ENCODE results near the gene ADGRB3. TPM values are rescaled to one million over a fixed set of nuclear protein-coding genes. Genes with fewer than 3 reads are reported as not detected.
A peak's percentile ranks its signal among the peaks of the same experiment; 100 is the strongest.

ADGRB3 gene
- polyA plus RNA-seq, 3 donors: 0.04 to 0.23 (median 0.05) TPM

GRCh38 chr6:68632734-68633133 lies 2.3 kb upstream of the ADGRB3 start:
- peaks cover 27% of the 10 kb centered on the region in 2 donors for H3K4me1 ChIP-seq (ENCODE audit: control insufficient read depth in 1 of 2, insufficient read depth in 2 of 2, low read length in 2 of 2)
- H3K27me3 Mint-ChIP-seq (ENCODE audit: low read depth in 3 of 3): peaks cover 32 to 57% (median 52%) of the 10 kb centered on the region in 3 donors
- H2AFZ ChIP-seq (ENCODE audit: insufficient read depth, low read depth, low read length, poor library complexity, severe bottlenecking): no peak overlapping the region
- peaks cover 47% of the 10 kb centered on the region for H3K4me1 Mint-ChIP-seq
- H3K36me3 ChIP-seq (replicated peaks in 1 of 2; ENCODE audit: control insufficient read depth in 1 of 2, insufficient read depth in 2 of 2, low read length in 2 of 2): no peaks in the 10 kb centered on the region
- H3K79me2 ChIP-seq (ENCODE audit: insufficient read depth, low read length): no peaks in the 10 kb centered on the region
- H3K9ac ChIP-seq (ENCODE audit: insufficient read depth, low read length, poor library complexity, severe bottlenecking): no peak overlapping the region
- no peak for TF ChIP-seq CTCF (IDR thresholded peaks at IDR 0.05)
- H3K9me3 ChIP-seq (replicated peaks in 1 of 2; ENCODE audit: control insufficient read depth in 1 of 2, insufficient read depth in 1 of 2, low read length in 2 of 2): no peaks in the 10 kb centered on the region
- H3K9me3 Mint-ChIP-seq: peaks cover 0 to 13% (median 0%) of the 10 kb centered on the region in 7 donors
- peak overlapping the region in 1 of 2 donors; percentile 97 for H3K4me3 Mint-ChIP-seq
- H3K4me3 ChIP-seq (replicated peaks in 1 of 3; ENCODE audit: low read depth in 2 of 3, low read length in 3 of 3): peak overlapping the region in 1 of 3 experiments; percentile 87
- peak in 2 of 3 donors; percentile 26 to 41 for DNase-seq
- intact Hi-C loops (cut with micrococcal nuclease): no loop called here
- no CpG with 5 or more reads among the region's 3 CpGs for WGBS (ENCODE audit: insufficient coverage)
- H4K20me1 ChIP-seq (ENCODE audit: insufficient read depth, low read length): no peaks in the 10 kb centered on the region
- no peak overlapping the region for H3K27ac ChIP-seq (ENCODE audit: low read depth in 1 of 2, low read length in 2 of 2)
- peaks cover 19 to 25% of the 10 kb centered on the region in 2 donors for H3K27me3 ChIP-seq (ENCODE audit: control insufficient read depth in 2 of 2, insufficient read depth in 2 of 2, low read length in 2 of 2)
- H3K27ac Mint-ChIP-seq: peak overlapping the region in 1 of 7 donors; percentile 42
- H3K36me3 Mint-ChIP-seq: peaks cover 0 to 5% of the 10 kb centered on the region in 2 donors
- peak overlapping the region; percentile 93 for H3K4me2 ChIP-seq (replicated peaks; ENCODE audit: extremely low read depth, low read length, poor library complexity, severe bottlenecking)

DNA sequence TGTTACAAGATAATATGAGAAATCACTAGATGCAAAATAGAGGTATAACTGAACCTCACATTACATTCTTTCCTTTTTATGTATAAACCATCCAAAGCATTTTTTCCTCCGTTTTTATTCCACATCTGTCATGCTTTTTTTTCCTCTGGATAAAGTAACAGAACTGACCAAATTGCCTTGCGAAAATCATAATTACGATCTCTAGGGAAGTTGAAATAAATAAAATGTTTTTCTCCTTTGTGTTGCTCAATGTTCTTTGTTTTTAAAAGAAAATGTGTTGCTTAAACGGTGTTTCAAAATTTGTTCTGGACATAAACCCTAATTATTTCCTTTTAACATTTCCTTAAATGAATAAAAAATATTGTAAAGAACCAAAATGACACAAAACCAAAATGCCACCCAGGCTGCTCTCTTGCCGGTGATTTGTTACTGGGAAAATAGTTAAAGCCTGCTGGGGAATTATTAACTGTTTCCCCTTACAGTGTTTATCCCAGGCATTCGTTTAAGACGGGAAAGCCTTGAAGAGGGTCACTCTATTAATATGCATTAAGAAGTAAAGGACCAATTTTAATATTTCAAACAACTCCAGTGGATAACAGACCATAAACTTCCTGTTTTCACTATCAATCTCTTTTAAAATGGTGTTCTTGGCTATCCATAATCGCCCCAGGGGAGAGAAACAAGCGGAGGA lies 1.7 kb upstream of the ADGRB3 start:
- H3K4me1 ChIP-seq (ENCODE audit: control insufficient read depth in 1 of 2, insufficient read depth in 2 of 2, low read length in 2 of 2): peaks cover 21 to 27% of the 10 kb centered on the region in 2 donors
- no peak for TF ChIP-seq CTCF (IDR thresholded peaks at IDR 0.05)
- H4K20me1 ChIP-seq (ENCODE audit: insufficient read depth, low read length): no peaks in the 10 kb centered on the region
- H3K9ac ChIP-seq (ENCODE audit: insufficient read depth, low read length, poor library complexity, severe bottlenecking): no peak overlapping the region
- peak overlapping the region; percentile 87 to 97 (median 88) for H3K4me3 ChIP-seq (replicated peaks in 1 of 3; ENCODE audit: low read depth in 2 of 3, low read length in 3 of 3)
- WGBS (ENCODE audit: insufficient coverage): no CpG with 5 or more reads among the region's 9 CpGs
- no peaks in the 10 kb centered on the region for H3K79me2 ChIP-seq (ENCODE audit: insufficient read depth, low read length)
- intact Hi-C loops (cut with micrococcal nuclease): no loop called here
- H2AFZ ChIP-seq (ENCODE audit: insufficient read depth, low read depth, low read length, poor library complexity, severe bottlenecking): peak overlapping the region; percentile 83
- peak overlapping the region in 5 of 7 donors; percentile 15 to 89 (median 42) for H3K27ac Mint-ChIP-seq
- H3K9me3 Mint-ChIP-seq: peaks cover 0 to 13% (median 0%) of the 10 kb centered on the region in 7 donors
- H3K36me3 Mint-ChIP-seq: peaks cover 0 to 5% of the 10 kb centered on the region in 2 donors
- H3K36me3 ChIP-seq (replicated peaks in 1 of 2; ENCODE audit: control insufficient read depth in 1 of 2, insufficient read depth in 2 of 2, low read length in 2 of 2): no peaks in the 10 kb centered on the region
- peak overlapping the region; percentile 93 for H3K4me2 ChIP-seq (replicated peaks; ENCODE audit: extremely low read depth, low read length, poor library complexity, severe bottlenecking)
- H3K4me3 Mint-ChIP-seq: peak overlapping the region; percentile 96 to 97
- H3K27me3 ChIP-seq (ENCODE audit: control insufficient read depth in 2 of 2, insufficient read depth in 2 of 2, low read length in 2 of 2): peaks cover 22 to 28% of the 10 kb centered on the region in 2 donors
- peak overlapping the region in 1 of 2 donors; percentile 51 for H3K27ac ChIP-seq (ENCODE audit: low read depth in 1 of 2, low read length in 2 of 2)
- H3K9me3 ChIP-seq (replicated peaks in 1 of 2; ENCODE audit: control insufficient read depth in 1 of 2, insufficient read depth in 1 of 2, low read length in 2 of 2): no peaks in the 10 kb centered on the region
- peaks cover 41% of the 10 kb centered on the region for H3K4me1 Mint-ChIP-seq
- H3K27me3 Mint-ChIP-seq (ENCODE audit: low read depth in 3 of 3): peaks cover 35 to 60% (median 55%) of the 10 kb centered on the region in 3 donors
- no peak for DNase-seq
